Ammon's horn (tissue), 1 donor: Measurements from ENCODE around the gene SLFN14.
"Not testable (repeated sequence)": the region's sequence is repeated elsewhere in the genome, so short reads cannot be mapped to it uniquely, and the experiment has no call there.

Source experiments
- DNase-seq: peaks from one replicate; pipeline ENCODE4 v3.0.0-alpha.2; 2016; ENCODE audit warnings: low spot score

Gene SLFN14

GRCh38 chr17:35521654-35522256, 38.9 kb downstream of the SLFN14 start:
- DNase-seq: not testable (repeated sequence)

- no peak for DNase-seq
Measured at GRCh38 chr17:35521150-35521549, 39.5 kb downstream of the SLFN14 start.

- DNase-seq: no peak
Measured at GRCh38 chr17:35519906-35520442, 40.6 kb downstream of the SLFN14 start.

- DNase-seq: no peak
Measured at GRCh38 chr17:35519439-35519838, 41.2 kb downstream of the SLFN14 start.

- DNase-seq: not testable (repeated sequence)
Measured at GRCh38 chr17:35518431-35518830, 42.2 kb downstream of the SLFN14 start.

GRCh38 chr17:35515027-35515426, 45.6 kb downstream of the SLFN14 start:
- DNase-seq: no peak

- no peak for DNase-seq
Measured at GRCh38 chr17:35514564-35514963, 46.1 kb downstream of the SLFN14 start.
